H1 (cell line): ENCODE data around the gene LSM2. TPM values are rescaled to one million over a fixed set of nuclear protein-coding genes. Genes with fewer than 3 reads are reported as not detected.

Experiments used
- CTCF ChIA-PET: fragments of 300-600 bp; sonication (Branson Sonifier 250); formaldehyde crosslinking; loops from one replicate; lab custom pipeline; 2021; ENCODE audit not compliant: partially characterized antibody; lab: Charles Lee
- POLR2A ChIA-PET: fragments of 300-600 bp; sonication (Branson Sonifier 250); formaldehyde crosslinking; loops from one replicate; lab custom pipeline; 2021; ENCODE audit warnings: inconsistent platforms; ENCODE audit not compliant: partially characterized antibody; lab: Charles Lee
- DNase-seq, 2 experiments: peaks; one replicate each; pipeline versions ENCODE4 v3.0.0 to v3.0.0-alpha.2; 2010 to 2022; ENCODE audit warnings: low spot score in 2 of 2, low read depth in 1 of 2, mixed read lengths in 1 of 2
- FAIRE-seq: peaks from 2 replicates; lab custom pipeline; 2011; peaks lifted over from hg19 to GRCh38; lab: Jason Lieb, UNC
- H2AFZ ChIP-seq: 2 replicates; pipeline ENCODE4 v1.8.1; 2012; ENCODE audit warnings: low read length, inconsistent platforms
- H2AK5ac ChIP-seq: 2 replicates; pipeline ENCODE4 v1.6.1; 2013; ENCODE audit warnings: low read depth, low read length
- H2BK120ac ChIP-seq: replicated peaks from 2 replicates; pipeline ENCODE3; 2013; ENCODE audit warnings: low read depth, low read length, inconsistent platforms
- H2BK12ac ChIP-seq: 2 replicates; pipeline ENCODE4 v1.6.1; 2013; ENCODE audit warnings: low read depth, low read length
- H2BK15ac ChIP-seq: 2 replicates; pipeline ENCODE4 v1.6.1; 2013; ENCODE audit warnings: low read length
- H2BK20ac ChIP-seq: 2 replicates; pipeline ENCODE4 v1.6.1; 2013; ENCODE audit warnings: low read length
- H2BK5ac ChIP-seq: 2 replicates; pipeline ENCODE4 v1.6.1; 2013; ENCODE audit warnings: low read depth, low read length
- H3K14ac ChIP-seq: 2 replicates; pipeline ENCODE4 v1.6.1; 2013; ENCODE audit warnings: inconsistent platforms; ENCODE audit not compliant: insufficient read length
- H3K18ac ChIP-seq: 2 replicates; pipeline ENCODE4 v1.6.1; 2013; ENCODE audit warnings: low read length; ENCODE audit errors: extremely low read depth
- H3K23ac ChIP-seq: 2 replicates; pipeline ENCODE4 v1.6.1; 2013; ENCODE audit warnings: inconsistent platforms; ENCODE audit not compliant: insufficient read length
- H3K23me2 ChIP-seq: 2 replicates; pipeline ENCODE4 v1.6.1; 2013; ENCODE audit warnings: low read depth, low read length
- H3K27ac ChIP-seq: 2 replicates; pipeline ENCODE4 v1.6.1; 2011; ENCODE audit warnings: low read depth, low read length, inconsistent platforms
- H3K27me3 ChIP-seq, 4 experiments: replicated peaks in 1 of 4; 1 replicate in 1 of 4; 2 replicates in 3 of 4; pipeline versions ENCODE4 v1.6.1 to v1.8.1; 2011 to 2013; ENCODE audit warnings: low read length in 3 of 4, mild to moderate bottlenecking in 3 of 4, inconsistent platforms in 2 of 4, mixed read lengths in 2 of 4, moderate library complexity in 1 of 4; ENCODE audit not compliant: control insufficient read depth in 3 of 4, insufficient read depth in 3 of 4; ENCODE audit errors: extremely low read depth in 1 of 4
- H3K36me3 ChIP-seq, 4 experiments: 2 replicates each; pipeline versions ENCODE4 v1.6.1 to v1.8.1; 2011 to 2013; ENCODE audit warnings: mild to moderate bottlenecking in 4 of 4, low read length in 3 of 4, moderate library complexity in 2 of 4, control low read depth in 1 of 4, inconsistent platforms in 1 of 4; ENCODE audit not compliant: insufficient read depth in 4 of 4, control insufficient read depth in 2 of 4
- H3K4ac ChIP-seq: replicated peaks from 2 replicates; pipeline ENCODE3; 2013; ENCODE audit warnings: low read length, low read depth, mixed read lengths, inconsistent platforms; ENCODE audit not compliant: insufficient read length
- H3K4me1 ChIP-seq, 4 experiments: replicated peaks in 1 of 4; 1 replicate in 1 of 4; 2 replicates in 3 of 4; pipeline versions ENCODE4 v1.6.1 to v1.8.1; 2011 to 2013; ENCODE audit warnings: low read length in 3 of 4, inconsistent platforms in 2 of 4, mixed read lengths in 1 of 4; ENCODE audit not compliant: insufficient read depth in 4 of 4, control insufficient read depth in 3 of 4
- H3K4me2 ChIP-seq, 2 experiments: 2 replicates each; pipeline versions ENCODE4 v1.6.1 to v1.8.1; 2011 to 2013; ENCODE audit warnings: low read depth in 2 of 2, low read length in 2 of 2, control low read depth in 1 of 2, inconsistent platforms in 1 of 2, mild to moderate bottlenecking in 1 of 2; ENCODE audit not compliant: insufficient read depth in 1 of 2
- H3K4me3 ChIP-seq, 4 experiments: fragments of 200-600, 300-600 bp in 1 of 4; sonication (generic), shearing (Covaris generic), sonication (Bioruptor Twin) in 1 of 4; 2 replicates each; pipeline versions ENCODE4 v1.5.1 to v1.8.1; 2011 to 2016; ENCODE audit warnings: low read length in 4 of 4, low read depth in 3 of 4, control low read depth in 2 of 4, inconsistent platforms in 2 of 4, mild to moderate bottlenecking in 2 of 4, mixed read lengths in 1 of 4, moderate library complexity in 1 of 4; ENCODE audit not compliant: insufficient read depth in 2 of 4; ENCODE audit errors: extremely low read depth in 1 of 4
- H3K56ac ChIP-seq: replicated peaks from 2 replicates; pipeline ENCODE3; 2013; ENCODE audit warnings: low read depth, mild to moderate bottlenecking, mixed read lengths, low read length, inconsistent platforms; ENCODE audit not compliant: insufficient read length
- H3K79me1 ChIP-seq: 2 replicates; pipeline ENCODE4 v1.6.1; 2013; ENCODE audit warnings: low read depth, low read length, control low read depth
- H3K79me2 ChIP-seq, 2 experiments: 2 replicates each; pipeline versions ENCODE4 v1.6.1 to v1.8.1; 2012 to 2013; ENCODE audit warnings: low read length in 2 of 2, mild to moderate bottlenecking in 2 of 2, inconsistent platforms in 1 of 2; ENCODE audit not compliant: insufficient read depth in 2 of 2, control insufficient read depth in 1 of 2
- H3K9ac ChIP-seq, 4 experiments: replicated peaks in 1 of 4; 1 replicate in 1 of 4; 2 replicates in 3 of 4; pipeline versions ENCODE4 v1.6.1 to v1.8.1; 2011 to 2013; ENCODE audit warnings: low read depth in 3 of 4, low read length in 3 of 4, control low read depth in 2 of 4, mild to moderate bottlenecking in 2 of 4, moderate library complexity in 2 of 4, inconsistent platforms in 1 of 4; ENCODE audit errors: extremely low read depth in 1 of 4
- H3K9me3 ChIP-seq, 2 experiments: 2 replicates each; pipeline versions ENCODE4 v1.6.1 to v1.8.1; 2012 to 2013; ENCODE audit warnings: mild to moderate bottlenecking in 2 of 2, moderate library complexity in 2 of 2, control low read depth in 1 of 2, inconsistent platforms in 1 of 2, low read depth in 1 of 2, low read length in 1 of 2, mixed read lengths in 1 of 2; ENCODE audit not compliant: insufficient read depth in 2 of 2
- H4K20me1 ChIP-seq, 2 experiments: replicated peaks in 1 of 2; 2 replicates each; pipeline versions ENCODE3 to v1.8.1; 2011 to 2013; ENCODE audit warnings: inconsistent platforms in 2 of 2, low read length in 2 of 2, mild to moderate bottlenecking in 1 of 2; ENCODE audit not compliant: insufficient read depth in 2 of 2, control insufficient read depth in 1 of 2
- H4K5ac ChIP-seq: 2 replicates; pipeline ENCODE4 v1.6.1; 2013; ENCODE audit warnings: low read length, low read depth, mixed read lengths, inconsistent platforms; ENCODE audit not compliant: insufficient read length
- H4K8ac ChIP-seq: 2 replicates; pipeline ENCODE4 v1.8.0; 2013; ENCODE audit warnings: mild to moderate bottlenecking, moderate library complexity, low read length, inconsistent platforms; ENCODE audit not compliant: insufficient read depth; ENCODE audit errors: extremely low read depth
- H4K91ac ChIP-seq: replicated peaks from 2 replicates; pipeline ENCODE3; 2013; ENCODE audit warnings: low read length, mixed read lengths, inconsistent platforms; ENCODE audit not compliant: insufficient read length
- BCL11A ChIP-seq, 2 experiments: IDR thresholded peaks; one replicate each; pipeline ENCODE4 v1.6.1; 2011; ENCODE audit warnings: low read depth in 2 of 2, low read length in 2 of 2, mild to moderate bottlenecking in 2 of 2
- FOSL1 ChIP-seq: IDR thresholded peaks from 2 replicates; pipeline ENCODE4 v1.6.1; 2011; ENCODE audit warnings: mild to moderate bottlenecking, low read depth, low read length, moderate library complexity; ENCODE audit not compliant: insufficient read depth
- HDAC6 ChIP-seq: IDR thresholded peaks from one replicate; pipeline ENCODE4 v1.7.1; 2012; ENCODE audit warnings: low read depth, mild to moderate bottlenecking, inconsistent platforms, low read length, moderate library complexity
- KDM5A ChIP-seq: fragments of 200-600 bp; IDR thresholded peaks from 2 replicates; pipeline ENCODE4 v1.7.1; 2012; ENCODE audit warnings: mild to moderate bottlenecking, low read length, inconsistent platforms, mixed read lengths
- POLR2A ChIP-seq, 2 experiments: IDR thresholded peaks; 1 replicate in 1 of 2; 2 replicates in 1 of 2; pipeline ENCODE4 v1.6.1; 2011; ENCODE audit warnings: low read depth in 2 of 2, low read length in 2 of 2, mild to moderate bottlenecking in 2 of 2; ENCODE audit errors: control extremely low read depth in 1 of 2
- RBBP5 ChIP-seq: IDR thresholded peaks from 2 replicates; pipeline ENCODE4 v1.7.1; 2012; ENCODE audit warnings: low read depth, mild to moderate bottlenecking, inconsistent platforms, low read length, moderate library complexity, borderline replicate concordance
- RXRA ChIP-seq: IDR thresholded peaks from 2 replicates; pipeline ENCODE4 v1.6.1; 2011; ENCODE audit warnings: low read depth, mild to moderate bottlenecking, low read length, moderate library complexity; ENCODE audit not compliant: insufficient read depth
- SIX5 ChIP-seq: IDR thresholded peaks from 2 replicates; pipeline ENCODE4 v1.6.1; 2011; ENCODE audit warnings: mild to moderate bottlenecking, low read depth, low read length
- SP2 ChIP-seq: IDR thresholded peaks from 2 replicates; pipeline ENCODE4 v1.6.1; 2012; ENCODE audit warnings: mild to moderate bottlenecking, low read length, inconsistent platforms
- TAF1 ChIP-seq: IDR thresholded peaks from 2 replicates; pipeline ENCODE4 v1.6.1; 2011; ENCODE audit warnings: mild to moderate bottlenecking, low read depth, low read length
- TBP ChIP-seq: IDR thresholded peaks from 2 replicates; pipeline ENCODE4 v1.6.1; 2011; ENCODE audit warnings: low read depth, low read length, improper control_type of control experiment
- WGBS, 2 experiments: shearing (Covaris generic) in 1 of 2; methylation state at CpG; one replicate each; pipeline versions ENCODE4 v1.1.6 to v1.1.7; 2013 to 2015; ENCODE audit warnings: low lambda C conversion rate in 2 of 2, mixed read lengths in 2 of 2, inconsistent platforms in 1 of 2, low coverage in 1 of 2, missing lambda C conversion rate in 1 of 2; ENCODE audit not compliant: insufficient replicate concordance in 2 of 2, insufficient coverage in 1 of 2, insufficient read length in 1 of 2; ENCODE audit errors: extremely low coverage in 1 of 2, missing lambda C conversion rate in 1 of 2; 5-methylcytosine and 5-hydroxymethylcytosine counted together
- polyA plus RNA-seq, 7 experiments: library from polyadenylated mRNA; depleted of rRNA in 3 of 7; stranded (reverse) in 5 of 7; unstranded in 2 of 7; fragments of >200 nt in 5 of 7; fragments of 200-250 nt in 2 of 7; gene quantifications; 1 replicate in 5 of 7; 2 replicates in 1 of 7; 4 replicates in 1 of 7; pipeline versions ENCODE4 v1.2.1 to v1.2.3, GENCODE V29; 2011 to 2013; ENCODE audit warnings: missing spikeins in 2 of 7, mixed read lengths in 2 of 7
- total RNA-seq: library from RNA; stranded (reverse); fragmentation: NEBNext Ultra II Directional; extraction: Animal tissue kit (Norgen Biotek cat#: 25700); gene quantifications from 2 replicates; pipeline ENCODE4 v1.2.1, GENCODE V29; 2021

Gene LSM2
- total and polyA plus RNA-seq, 2 of the 8 experiments (the other 6 are each of a cell fraction or from before 2014, with no cell fraction given), result 127 to 168 TPM

DNA sequence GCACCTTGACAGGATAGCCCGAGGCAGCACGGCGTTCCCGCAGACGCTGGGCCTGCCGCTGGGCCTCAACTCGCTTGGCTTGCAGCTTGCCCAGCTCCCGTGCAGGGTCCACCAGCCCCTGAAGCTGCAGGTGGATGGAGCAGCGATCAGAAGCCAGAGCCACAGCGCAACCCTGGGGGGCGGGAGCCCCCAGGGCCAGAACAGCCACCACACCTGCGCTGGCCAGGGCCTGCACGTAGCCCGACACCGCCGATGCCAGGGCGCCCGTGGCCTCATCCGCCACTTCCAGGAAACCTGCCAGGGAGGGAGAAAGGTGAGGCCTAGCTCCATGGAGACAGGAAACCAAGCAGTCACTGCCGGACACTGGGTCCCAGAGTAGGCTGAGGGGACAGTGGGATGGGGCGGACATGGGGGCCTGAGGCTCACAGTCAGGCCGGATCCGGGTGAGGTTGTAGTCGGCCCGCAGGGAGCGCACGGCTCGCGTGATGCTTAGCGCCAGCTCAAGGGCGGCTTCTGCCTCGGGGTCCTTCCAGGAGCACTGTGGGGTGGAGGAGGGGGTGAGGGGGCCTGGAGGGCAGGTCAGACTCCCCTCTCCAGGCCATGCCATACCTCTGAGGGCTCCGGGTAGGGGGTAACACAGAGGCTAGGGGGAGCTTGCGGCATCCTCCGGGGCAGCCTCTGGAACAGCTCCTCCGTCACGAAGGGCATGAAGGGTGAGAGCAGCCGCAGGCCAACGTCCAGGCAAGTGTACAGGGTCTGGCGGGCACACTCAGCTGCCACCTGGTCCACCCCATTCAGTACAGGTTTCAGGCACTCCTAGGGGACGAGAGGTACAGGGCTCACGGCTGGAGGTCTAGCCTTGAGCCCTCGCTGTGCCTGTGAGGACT lies 27.5 kb downstream of the LSM2 start:
- CTCF ChIA-PET, result interaction anchor here (0.5 to 15.6 kb wide), 12 partner anchors 5 to 112 kb away, joined by 3 to 228 read pairs (median 4); partner anchors contain the start of genes LSM2, VARS1 and VWA7
- FAIRE-seq, result no peak
- peaks cover 0 to 7% (median 3%) of the 10 kb centered on the region in 4 experiments; a peak in 3 of 7 replicates for H3K4me1 ChIP-seq
- H3K27me3 ChIP-seq, result no peaks in the 10 kb centered on the region; a peak in 1 of 7 replicates
- DNase-seq, result no peak
- H2BK120ac ChIP-seq, result no peak overlapping the region
- no peak overlapping the region for H3K4ac ChIP-seq
- H2AFZ ChIP-seq, result no peak overlapping the region
- no peak overlapping the region for H3K23ac ChIP-seq
- H2BK5ac ChIP-seq, result no peak overlapping the region
- no peaks in the 10 kb centered on the region for H3K9me3 ChIP-seq
- no peak overlapping the region for H2BK12ac ChIP-seq
- H2BK20ac ChIP-seq, result no peak overlapping the region
- H4K5ac ChIP-seq, result no peak overlapping the region
- H4K20me1 ChIP-seq, result peaks cover 0 to 1% of the 10 kb centered on the region in 2 experiments
- no peak overlapping the region for H4K91ac ChIP-seq
- no peak overlapping the region for H4K8ac ChIP-seq
- no peak overlapping the region for H2AK5ac ChIP-seq
- WGBS, 2 experiments, result 92% methylated on average over 35 of the region's 43 CpGs; no CpG with 5 or more reads in 1 of the 2 experiments
- no peak overlapping the region for H3K14ac ChIP-seq
- no peak overlapping the region for H3K56ac ChIP-seq
- H3K79me1 ChIP-seq, result no peaks in the 10 kb centered on the region
- no peak overlapping the region for H3K4me3 ChIP-seq
- H3K4me2 ChIP-seq, result no peak overlapping the region
- TF ChIP-seq SIX5 (no peak), RBBP5 (no peak), FOSL1 (no peak), TBP (no peak), SP2 (no peak), POLR2A (IDR thresholded peaks at IDR 0.05; ENCODE audit: control extremely low read depth in 1 of 2, low read depth in 2 of 2, low read length in 2 of 2) (no peak), HDAC6 (no peak), BCL11A (IDR thresholded peaks at IDR 0.05; ENCODE audit: low read depth in 2 of 2, low read length in 2 of 2) (no peak), RXRA (no peak), KDM5A (no peak), TAF1 (no peak)
- TF ChIP-seq, all 59 proteins: peak for 0
- Histone ChIP-seq H2BK15ac (no peak overlapping the region), H3K27ac (no peak overlapping the region), H3K18ac (no peak overlapping the region), H3K9ac (no peak overlapping the region), H3K36me3 (peaks cover 19 to 58% (median 44%) of the 10 kb centered on the region in 4 experiments), H3K79me2 (no peaks in the 10 kb centered on the region), H3K23me2 (0 out of 2 replicates have a peak, but pooled peaks cover 1% of the 10 kb centered on the region)
- POLR2A ChIA-PET, result interaction anchor here (0.6 to 10.7 kb wide), 9 partner anchors 8 to 114 kb away, joined by 3 to 85 read pairs (median 3); partner anchors contain the start of genes GPANK1 and HSPA1B
